ENCODE data around the gene TSKU. TPM values are rescaled to one million over a fixed set of nuclear protein-coding genes. Genes with fewer than 3 reads are reported as not detected.

Gene TSKU
- total RNA-seq, 1 experiment from 2014 or later, result 40.6 TPM

DNA sequence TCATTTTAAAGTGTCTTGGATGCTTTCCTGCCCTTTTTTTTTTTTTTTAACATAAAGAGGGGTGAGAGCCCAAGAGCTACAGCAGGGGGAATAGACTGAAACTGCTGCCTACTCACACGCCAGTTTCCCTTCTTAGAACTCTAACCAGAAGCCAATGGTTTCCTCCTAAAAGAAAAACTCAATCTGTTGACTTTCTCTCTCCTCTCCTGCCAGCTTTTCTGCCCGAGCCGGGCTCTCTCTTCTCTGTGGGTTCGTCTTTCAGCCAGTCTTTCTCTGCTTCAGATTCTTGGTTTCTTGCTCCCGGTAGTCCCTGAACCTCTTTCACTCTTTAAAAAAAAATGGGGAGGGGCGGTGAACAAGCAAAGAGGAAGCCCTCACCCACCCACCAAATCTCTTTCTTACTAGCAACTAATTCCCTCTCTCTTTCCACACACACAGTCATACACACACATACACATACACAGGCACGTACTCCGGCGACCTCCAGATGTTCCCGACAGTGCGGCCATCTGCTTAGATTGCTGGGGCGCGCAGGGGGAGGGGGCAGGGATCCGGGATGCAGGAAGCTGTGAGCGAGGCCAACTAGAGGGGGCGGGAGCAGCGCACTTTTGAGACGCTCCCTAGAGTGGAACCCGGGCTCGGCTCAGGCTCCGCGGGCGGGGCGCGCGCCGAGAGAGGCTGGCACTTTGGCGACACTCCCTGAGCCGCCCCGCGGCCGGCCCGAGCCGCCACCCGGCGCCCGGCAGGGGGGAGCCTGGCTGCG is 444 bp upstream of the TSKU start:
- peak overlapping the region; percentile 71 for H3K27ac Mint-ChIP-seq (ENCODE audit: unreplicated experiment)
- ChIA-PET POLR2A (interaction anchor here (0.6 to 1.0 kb wide), 3 partner anchors 12 to 330 kb away, joined by 3 to 5 read pairs (median 5); no protein-coding TSS in a partner anchor), CTCF (interaction anchor here (0.6 to 2.6 kb wide), 4 partner anchors 25 to 337 kb away, joined by 3 to 20 read pairs (median 8); no protein-coding TSS in a partner anchor)
- TSS peak; percentile 84 for BruUV-seq (replicated peaks)
- peaks cover 13% of the 10 kb centered on the region for H3K36me3 Mint-ChIP-seq (ENCODE audit: insufficient read depth, unreplicated experiment)
- peaks cover under 1% of the 10 kb centered on the region for H3K9me3 Mint-ChIP-seq (ENCODE audit: unreplicated experiment)
- Histone ChIP-seq H3K36me3 (ENCODE audit: control insufficient read depth, insufficient read depth, low read length) (peaks cover 4% of the 10 kb centered on the region), H3K4me3 (ENCODE audit: low read depth, low read length) (peak overlapping the region; percentile 85), H3K9me3 (no peaks in the 10 kb centered on the region), H3K4me1 (peaks cover 31% of the 10 kb centered on the region), H3K27me3 (replicated peaks; ENCODE audit: control insufficient read depth, insufficient read depth, low read length) (no peaks in the 10 kb centered on the region)
- DNase-seq, result peak; percentile 98
- no peak for TF ChIP-seq CTCF (IDR thresholded peaks at IDR 0.05; ENCODE audit: insufficient read depth in 1 of 2, low read depth in 1 of 2, low read length in 1 of 2, severe bottlenecking in 1 of 2, unreplicated experiment in 1 of 2)
- peaks cover 46% of the 10 kb centered on the region for H3K4me1 Mint-ChIP-seq (ENCODE audit: low read depth, unreplicated experiment)
- no peaks in the 10 kb centered on the region for H3K27me3 Mint-ChIP-seq (ENCODE audit: insufficient read depth, unreplicated experiment)
- intact Hi-C loops (cut with micrococcal nuclease; ENCODE audit: unreplicated experiment), result loop anchor here (1.0 to 2.0 kb wide), 3 partner anchors 18 to 78 kb away; partner anchors contain the start of gene ACER3
- H3K4me3 Mint-ChIP-seq (ENCODE audit: unreplicated experiment), result peak overlapping the region; percentile 79

DNA sequence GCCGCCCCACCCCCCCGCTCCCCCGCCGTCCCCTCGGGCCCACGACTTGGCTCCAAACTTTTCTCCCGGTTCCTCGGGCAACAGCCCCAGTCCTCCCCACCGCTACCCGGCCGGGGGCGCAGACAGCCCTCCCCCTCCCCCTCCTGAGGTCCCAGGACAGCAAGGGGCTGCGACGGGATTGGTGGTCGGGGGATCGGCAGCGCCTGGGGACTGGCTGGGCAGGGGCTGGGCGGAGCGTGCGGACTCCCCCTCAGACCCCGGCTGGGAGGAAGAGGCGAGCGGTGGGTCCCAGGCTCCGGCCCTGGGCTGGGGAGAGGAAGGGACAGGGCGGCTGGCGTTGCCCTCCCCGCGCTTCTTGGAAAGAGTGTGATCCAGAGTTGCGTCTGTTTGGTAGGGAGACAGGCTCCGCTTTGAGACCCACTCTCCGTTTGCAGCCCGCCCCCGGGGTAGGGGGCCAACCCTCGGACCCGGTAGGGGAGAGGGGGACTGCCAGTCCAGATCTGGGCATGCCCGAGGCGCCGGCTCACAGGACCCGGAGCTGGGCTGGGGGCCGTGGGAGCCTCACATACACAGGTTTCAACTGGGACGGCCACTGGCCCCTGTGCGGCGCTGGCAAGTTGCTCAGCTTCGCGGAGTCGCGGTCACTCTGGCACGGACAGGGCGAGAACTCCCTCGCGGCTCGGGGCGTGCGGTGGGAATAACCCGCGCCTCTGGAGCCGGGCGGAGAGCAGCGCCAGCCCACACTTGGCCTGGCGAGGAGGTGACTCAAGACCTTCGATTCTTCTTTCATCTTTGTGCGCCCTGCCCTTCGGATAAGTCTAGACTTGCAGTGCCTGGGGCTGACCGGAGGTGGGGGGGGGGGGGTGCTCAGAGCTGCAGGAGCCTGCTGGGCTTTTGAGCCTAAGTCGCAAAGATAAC is 999 bp downstream of the TSKU start:
- intact Hi-C loops (cut with micrococcal nuclease; ENCODE audit: unreplicated experiment), result loop anchor here (1.0 to 2.0 kb wide), 4 partner anchors 12 to 77 kb away; partner anchors contain the start of gene ACER3
- no peaks in the 10 kb centered on the region for H3K27me3 Mint-ChIP-seq (ENCODE audit: insufficient read depth, unreplicated experiment)
- no peaks in the 10 kb centered on the region for H3K9me3 Mint-ChIP-seq (ENCODE audit: unreplicated experiment)
- CTCF ChIA-PET, result interaction anchor here (0.6 to 1.6 kb wide), 5 partner anchors 50 to 137 kb away, joined by 3 to 8 read pairs (median 5); no protein-coding TSS in a partner anchor
- H3K36me3 Mint-ChIP-seq (ENCODE audit: insufficient read depth, unreplicated experiment), result peaks cover 13% of the 10 kb centered on the region
- Histone ChIP-seq H3K4me1 (peaks cover 45% of the 10 kb centered on the region), H3K27me3 (replicated peaks; ENCODE audit: control insufficient read depth, insufficient read depth, low read length) (no peaks in the 10 kb centered on the region), H3K36me3 (ENCODE audit: control insufficient read depth, insufficient read depth, low read length) (peaks cover 4% of the 10 kb centered on the region), H3K9me3 (no peaks in the 10 kb centered on the region), H3K4me3 (ENCODE audit: low read depth, low read length) (peak overlapping the region; percentile 85)
- peaks cover 57% of the 10 kb centered on the region for H3K4me1 Mint-ChIP-seq (ENCODE audit: low read depth, unreplicated experiment)
- peak; percentile 86 to 87 for DNase-seq
- POLR2A ChIA-PET, result interaction anchor here (0.6 to 1.0 kb wide), 3 partner anchors 13 to 283 kb away, joined by 3 to 5 read pairs (median 4); partner anchors contain the start of gene CAPN5
- no peak for TF ChIP-seq CTCF (IDR thresholded peaks at IDR 0.05; ENCODE audit: insufficient read depth in 1 of 2, low read depth in 1 of 2, low read length in 1 of 2, severe bottlenecking in 1 of 2, unreplicated experiment in 1 of 2)
- no TSS peak for BruUV-seq (replicated peaks)
- H3K4me3 Mint-ChIP-seq (ENCODE audit: unreplicated experiment), result peak overlapping the region; percentile 79
- peak overlapping the region; percentile 5 for H3K27ac Mint-ChIP-seq (ENCODE audit: unreplicated experiment)

DNA sequence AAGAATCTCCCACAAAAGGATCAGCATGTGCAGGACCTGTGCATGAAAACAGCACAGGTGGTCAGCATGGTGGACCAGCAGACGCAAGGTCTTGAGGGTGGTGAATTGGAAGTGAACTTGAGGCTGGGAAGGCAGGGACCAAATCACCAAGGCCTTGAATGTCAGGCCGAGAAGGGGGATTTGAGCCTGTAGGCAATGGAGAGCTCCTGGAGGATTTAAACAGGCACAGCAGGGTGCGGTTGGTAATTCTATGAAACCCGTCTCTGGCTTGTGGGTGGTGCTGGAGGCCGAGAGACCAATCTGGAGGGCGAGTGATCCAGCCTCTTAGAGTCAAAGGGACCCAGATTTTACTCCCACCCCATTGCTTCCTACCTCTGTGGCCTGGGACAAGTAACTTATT is 2.4 kb downstream of the TSKU start:
- Histone ChIP-seq H3K9me3 (peaks cover 4% of the 10 kb centered on the region; the same call in 1 of the 2 replicates), H3K4me1 (peaks cover 49% of the 10 kb centered on the region), H3K27me3 (replicated peaks; ENCODE audit: control insufficient read depth, insufficient read depth, low read length) (no peaks in the 10 kb centered on the region), H3K36me3 (ENCODE audit: control insufficient read depth, insufficient read depth, low read length) (peaks cover 7% of the 10 kb centered on the region), H3K4me3 (ENCODE audit: low read depth, low read length) (no peak overlapping the region)
- peak overlapping the region; percentile 79 for H3K4me3 Mint-ChIP-seq (ENCODE audit: unreplicated experiment)
- no peaks in the 10 kb centered on the region for H3K27me3 Mint-ChIP-seq (ENCODE audit: insufficient read depth, unreplicated experiment)
- DNase-seq, result no peak
- POLR2A ChIA-PET, result no interaction called here
- intact Hi-C loops (cut with micrococcal nuclease; ENCODE audit: unreplicated experiment), result no loop called here
- peaks cover 16% of the 10 kb centered on the region for H3K36me3 Mint-ChIP-seq (ENCODE audit: insufficient read depth, unreplicated experiment)
- H3K9me3 Mint-ChIP-seq (ENCODE audit: unreplicated experiment), result peaks cover 4% of the 10 kb centered on the region
- no TSS peak for BruUV-seq (replicated peaks)
- H3K4me1 Mint-ChIP-seq (ENCODE audit: low read depth, unreplicated experiment), result peaks cover 55% of the 10 kb centered on the region
- CTCF ChIA-PET, result interaction anchor here (1.0 to 1.6 kb wide), 2 partner anchors 51 to 64 kb away, joined by 4 to 8 read pairs; no protein-coding TSS in a partner anchor
- peak overlapping the region; percentile 5 for H3K27ac Mint-ChIP-seq (ENCODE audit: unreplicated experiment)
- TF ChIP-seq CTCF (IDR thresholded peaks at IDR 0.05; ENCODE audit: insufficient read depth in 1 of 2, low read depth in 1 of 2, low read length in 1 of 2, severe bottlenecking in 1 of 2, unreplicated experiment in 1 of 2), result no peak

All from Caco-2 (cell line).